SK-N-SH (cell line): ENCODE data around the gene SPAG4. TPM values are rescaled to one million over a fixed set of nuclear protein-coding genes. Genes with fewer than 3 reads are reported as not detected.

Experiments
- CTCF ChIA-PET: fragments of 300-600, 350-600 bp; formaldehyde crosslinking; extraction: SDS; loops from one replicate; lab custom pipeline; 2021; lab: Yijun Ruan, JAX
- POLR2A ChIA-PET: fragments of 350-600 bp; sonication (Branson Sonifier 250); formaldehyde crosslinking; extraction: SDS; loops from one replicate; lab custom pipeline; 2020; ENCODE audit warnings: antibody characterized with exemption, inconsistent platforms; lab: Yijun Ruan, JAX
- DNase-seq: peaks from one replicate; pipeline ENCODE4 v3.0.0; 2012
- H2AFZ ChIP-seq: fragments of 200-600 bp; sonication (generic); 2 replicates; pipeline ENCODE4 v1.8.1; 2016; ENCODE audit warnings: antibody characterized with exemption, mild to moderate bottlenecking, low read depth
- H3F3A ChIP-seq: fragments of 200-600 bp; sonication (generic); replicated peaks from 2 replicates; pipeline ENCODE3; 2016; ENCODE audit warnings: antibody characterized with exemption, mild to moderate bottlenecking; ENCODE audit not compliant: insufficient read depth
- H3K27ac ChIP-seq, 2 experiments: fragments of 200-500 bp in 1 of 2; fragments of 200-600 bp in 1 of 2; sonication (Bioruptor generic) in 1 of 2; sonication (generic), shearing (Covaris generic) in 1 of 2; 2 replicates each; pipeline versions ENCODE4 v1.5.1 to v1.6.1; 2014 to 2016; ENCODE audit warnings: low read depth in 2 of 2, inconsistent platforms in 1 of 2, low read length in 1 of 2, mild to moderate bottlenecking in 1 of 2, mixed read lengths in 1 of 2
- H3K27me3 ChIP-seq: fragments of 200-600 bp; sonication (generic), shearing (Covaris generic); 2 replicates; pipeline ENCODE4 v1.6.1; 2016; ENCODE audit warnings: mixed run types; ENCODE audit not compliant: insufficient read depth
- H3K36me3 ChIP-seq, 2 experiments: fragments of 200-500 bp in 1 of 2; fragments of 200-600 bp in 1 of 2; sonication (Bioruptor generic) in 1 of 2; sonication (generic) in 1 of 2; replicated peaks in 1 of 2; 2 replicates each; pipeline versions ENCODE3 to v1.5.1; 2014 to 2016; ENCODE audit warnings: low read length in 1 of 2, mild to moderate bottlenecking in 1 of 2; ENCODE audit not compliant: insufficient read depth in 2 of 2, control insufficient read depth in 1 of 2
- H3K4me1 ChIP-seq, 2 experiments: fragments of 200-500 bp in 1 of 2; fragments of 200-600 bp in 1 of 2; sonication (Bioruptor generic) in 1 of 2; sonication (generic), shearing (Covaris generic) in 1 of 2; 2 replicates each; pipeline versions ENCODE4 v1.5.1 to v1.6.1; 2014 to 2016; ENCODE audit warnings: low read depth in 1 of 2, low read length in 1 of 2, mixed run types in 1 of 2; ENCODE audit not compliant: insufficient read depth in 2 of 2, control insufficient read depth in 1 of 2
- H3K4me2 ChIP-seq: fragments of 200-600 bp; sonication (generic), shearing (Covaris generic); 2 replicates; pipeline ENCODE4 v1.6.1; 2017; ENCODE audit warnings: mixed run types
- H3K4me3 ChIP-seq, 2 experiments: fragments of 200-500 bp in 1 of 2; fragments of 200-600 bp in 1 of 2; sonication (Bioruptor generic) in 1 of 2; sonication (generic), shearing (Covaris generic) in 1 of 2; 2 replicates each; pipeline versions ENCODE4 v1.5.1 to v1.8.1; 2014 to 2016; ENCODE audit warnings: low read depth in 2 of 2, inconsistent platforms in 1 of 2, low read length in 1 of 2, mild to moderate bottlenecking in 1 of 2, mixed read lengths in 1 of 2, moderate library complexity in 1 of 2
- H3K79me2 ChIP-seq: fragments of 200-600 bp; sonication (generic); 2 replicates; pipeline ENCODE4 v1.8.1; 2017; ENCODE audit warnings: mild to moderate bottlenecking; ENCODE audit not compliant: insufficient read depth
- H3K9ac ChIP-seq: fragments of 200-600 bp; sonication (generic); 2 replicates; pipeline ENCODE4 v1.6.1; 2017; ENCODE audit warnings: mixed run types
- H3K9me2 ChIP-seq: fragments of 200-600 bp; sonication (generic); 2 replicates; pipeline ENCODE4 v1.6.1; 2017; ENCODE audit warnings: mixed run types
- H3K9me3 ChIP-seq: fragments of 200-600 bp; sonication (generic); 2 replicates; pipeline ENCODE4 v1.6.1; 2017; ENCODE audit warnings: mixed run types, mild to moderate bottlenecking, moderate library complexity
- H4K20me1 ChIP-seq: fragments of 200-600 bp; sonication (generic); 2 replicates; pipeline ENCODE4 v1.6.1; 2017; ENCODE audit warnings: mild to moderate bottlenecking, mixed run types; ENCODE audit not compliant: insufficient read depth
- CHD2 ChIP-seq: fragments of 150-350 bp; IDR thresholded peaks from 2 replicates; pipeline ENCODE4 v1.6.1; 2018; ENCODE audit warnings: low read length; ENCODE audit not compliant: partially characterized antibody
- ELF1 ChIP-seq: IDR thresholded peaks from 2 replicates; pipeline ENCODE4 v1.4.0; 2012
- FOXJ3 ChIP-seq: sonication (generic); formaldehyde crosslinking; IDR thresholded peaks from 2 replicates; pipeline ENCODE4 v1.5.1; 2020; ENCODE audit warnings: mild to moderate bottlenecking, missing genetic modification reagents
- FOXM1 ChIP-seq: IDR thresholded peaks from 2 replicates; pipeline ENCODE4 v1.4.0; 2012; ENCODE audit warnings: low read depth, mild to moderate bottlenecking
- GABPA ChIP-seq: IDR thresholded peaks from 2 replicates; pipeline ENCODE4 v1.4.0; 2012; ENCODE audit warnings: low read depth, mild to moderate bottlenecking
- GATA2 ChIP-seq: sonication (generic); formaldehyde crosslinking; IDR thresholded peaks from 2 replicates; pipeline ENCODE4 v1.5.0; 2020; ENCODE audit warnings: mild to moderate bottlenecking, missing genetic modification reagents
- MEF2A ChIP-seq: IDR thresholded peaks from 2 replicates; pipeline ENCODE4 v1.4.0; 2012; ENCODE audit warnings: low read depth, borderline replicate concordance
- NFIC ChIP-seq: IDR thresholded peaks from 2 replicates; pipeline ENCODE4 v1.4.0; 2012; ENCODE audit warnings: borderline replicate concordance
- NRF1 ChIP-seq: IDR thresholded peaks from 2 replicates; pipeline ENCODE4 v1.6.1; 2012; ENCODE audit warnings: low read depth, mild to moderate bottlenecking, low read length
- POLR2AphosphoS5 ChIP-seq: IDR thresholded peaks from 2 replicates; pipeline ENCODE4 v1.6.1; 2012; ENCODE audit warnings: low read depth, low read length
- RAD21 ChIP-seq: IDR thresholded peaks from 2 replicates; pipeline ENCODE4 v1.6.1; 2012; ENCODE audit warnings: mild to moderate bottlenecking, low read length
- RCOR1 ChIP-seq: fragments of 150-350 bp; IDR thresholded peaks from 2 replicates; pipeline ENCODE4 v1.6.1; 2017; ENCODE audit warnings: antibody characterized with exemption, low read length
- RFX5 ChIP-seq: IDR thresholded peaks from 2 replicates; pipeline ENCODE4 v1.6.1; 2012; ENCODE audit warnings: mild to moderate bottlenecking, improper control_type of control experiment, low read length
- RXRA ChIP-seq: IDR thresholded peaks from 2 replicates; pipeline ENCODE4 v1.4.0; 2012; ENCODE audit warnings: low read depth, mild to moderate bottlenecking, borderline replicate concordance
- SMC3 ChIP-seq: IDR thresholded peaks from 2 replicates; pipeline ENCODE4 v1.6.1; 2012; ENCODE audit warnings: low read depth, low read length, improper control_type of control experiment
- TCF12 ChIP-seq: IDR thresholded peaks from 2 replicates; pipeline ENCODE4 v1.4.0; 2012
- WGBS: methylation state at CpG from one replicate; pipeline ENCODE4 v1.1.6; 2017; ENCODE audit warnings: low lambda C conversion rate; 5-methylcytosine and 5-hydroxymethylcytosine counted together
- polyA plus RNA-seq, 3 experiments: library from polyadenylated mRNA; depleted of rRNA; stranded (reverse); fragments of >200 nt; gene quantifications; 2 replicates each; pipeline ENCODE4 v1.2.3, GENCODE V29; 2012
- TF ChIP-seq, protein P1 (sequence below): IDR thresholded peaks from 2 replicates; pipeline ENCODE4 v1.4.0; 2012; ENCODE audit warnings: low read depth, borderline replicate concordance

The SPAG4 gene
- polyA plus RNA-seq, 1 of the 3 experiments (the other 2 are of a cell fraction): 6.9 TPM

DNA sequence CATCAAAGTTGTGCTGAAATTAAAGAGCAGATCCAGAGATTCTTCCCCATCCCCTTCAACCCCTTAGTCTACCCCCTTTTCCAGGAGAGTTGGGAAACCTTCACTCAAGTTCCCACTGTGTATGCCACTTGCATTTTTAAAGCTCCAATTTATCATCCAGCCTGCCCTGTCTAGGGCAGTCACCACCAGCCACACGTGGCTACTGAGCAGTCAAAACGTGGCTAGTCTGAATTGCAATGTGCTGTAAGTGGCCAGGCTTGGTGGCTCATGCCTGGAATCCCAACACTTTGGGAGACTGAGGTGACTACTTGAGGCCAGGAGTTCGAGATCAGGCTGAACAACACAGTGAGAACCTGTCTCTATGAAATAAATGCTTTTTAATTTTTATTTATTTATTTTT, 38.8 kb upstream of the SPAG4 start:
- H3K4me3 ChIP-seq: no peak overlapping the region
- POLR2A ChIA-PET: no interaction called here
- no peaks in the 10 kb centered on the region for H3K36me3 ChIP-seq
- H3F3A ChIP-seq: no peaks in the 10 kb centered on the region
- H3K27me3 ChIP-seq: no peaks in the 10 kb centered on the region
- no peak overlapping the region for H3K9ac ChIP-seq
- TF ChIP-seq RFX5: no peak
- no peak for TF ChIP-seq GATA2 (CRISPR knock-in tag)
- no peak for TF ChIP-seq TCF12
- TF ChIP-seq, protein P1, sequence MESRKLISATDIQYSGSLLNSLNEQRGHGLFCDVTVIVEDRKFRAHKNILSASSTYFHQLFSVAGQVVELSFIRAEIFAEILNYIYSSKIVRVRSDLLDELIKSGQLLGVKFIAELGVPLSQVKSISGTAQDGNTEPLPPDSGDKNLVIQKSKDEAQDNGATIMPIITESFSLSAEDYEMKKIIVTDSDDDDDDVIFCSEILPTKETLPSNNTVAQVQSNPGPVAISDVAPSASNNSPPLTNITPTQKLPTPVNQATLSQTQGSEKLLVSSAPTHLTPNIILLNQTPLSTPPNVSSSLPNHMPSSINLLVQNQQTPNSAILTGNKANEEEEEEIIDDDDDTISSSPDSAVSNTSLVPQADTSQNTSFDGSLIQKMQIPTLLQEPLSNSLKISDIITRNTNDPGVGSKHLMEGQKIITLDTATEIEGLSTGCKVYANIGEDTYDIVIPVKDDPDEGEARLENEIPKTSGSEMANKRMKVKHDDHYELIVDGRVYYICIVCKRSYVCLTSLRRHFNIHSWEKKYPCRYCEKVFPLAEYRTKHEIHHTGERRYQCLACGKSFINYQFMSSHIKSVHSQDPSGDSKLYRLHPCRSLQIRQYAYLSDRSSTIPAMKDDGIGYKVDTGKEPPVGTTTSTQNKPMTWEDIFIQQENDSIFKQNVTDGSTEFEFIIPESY: no peak
- TF ChIP-seq GABPA: no peak
- no peak for TF ChIP-seq RXRA
- TF ChIP-seq RCOR1: no peak
- no peak for TF ChIP-seq CHD2
- no peak for TF ChIP-seq POLR2AphosphoS5
- no peak for TF ChIP-seq NRF1
- no peak for TF ChIP-seq NFIC
- TF ChIP-seq MEF2A: no peak
- TF ChIP-seq FOXM1: no peak
- H4K20me1 ChIP-seq: no peaks in the 10 kb centered on the region
- CTCF ChIA-PET: no interaction called here
- 28% methylated on average over 3 of the region's 3 CpGs for WGBS
- H3K27ac ChIP-seq: no peak overlapping the region
- no peak for DNase-seq
- no peak overlapping the region for H3K4me2 ChIP-seq
- no peak overlapping the region for H2AFZ ChIP-seq
- H3K79me2 ChIP-seq: no peaks in the 10 kb centered on the region
- H3K9me2 ChIP-seq: no peaks in the 10 kb centered on the region
- H3K9me3 ChIP-seq: no peaks in the 10 kb centered on the region; the same call in 1 of the 2 replicates
- H3K4me1 ChIP-seq: no peaks in the 10 kb centered on the region

DNA sequence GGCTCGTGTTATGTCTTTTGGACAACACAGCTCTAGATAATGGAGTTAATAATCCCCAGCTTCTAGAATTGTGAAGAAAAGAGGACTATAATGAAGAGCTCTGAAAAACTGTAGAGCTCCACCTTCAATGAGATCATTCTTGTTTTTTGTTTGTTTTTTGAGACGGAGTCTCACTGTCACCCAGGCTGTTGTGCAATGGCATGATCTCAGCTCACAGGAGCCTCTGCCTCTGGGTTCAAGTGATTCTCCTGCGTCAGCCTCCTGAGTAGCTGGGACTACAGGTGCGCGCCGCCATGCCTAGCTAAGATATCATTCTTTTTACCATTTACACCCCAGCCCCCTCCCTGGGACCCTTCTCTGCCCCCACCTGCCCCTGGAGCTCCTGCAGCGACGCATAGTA, 37.2 kb upstream of the SPAG4 start:
- no peak for TF ChIP-seq FOXJ3
- TF ChIP-seq SMC3: no peak
- TF ChIP-seq RAD21: no peak
- TF ChIP-seq ELF1: no peak
- TF ChIP-seq MEF2A: no peak
- no peak for TF ChIP-seq NFIC
- no peaks in the 10 kb centered on the region for H4K20me1 ChIP-seq
- POLR2A ChIA-PET: no interaction called here
- no peak overlapping the region for H3K4me3 ChIP-seq
- H3K9me3 ChIP-seq: no peaks in the 10 kb centered on the region; the same call in 1 of the 2 replicates
- no peaks in the 10 kb centered on the region for H3K79me2 ChIP-seq
- H3K4me1 ChIP-seq: no peaks in the 10 kb centered on the region
- no peak overlapping the region for H3K27ac ChIP-seq
- 87% methylated on average over 8 of the region's 8 CpGs for WGBS
- no peak overlapping the region for H3K4me2 ChIP-seq
- CTCF ChIA-PET: interaction anchor here (2.1 kb wide), 1 partner anchor 11 kb away, joined by 6 read pairs; no protein-coding TSS in a partner anchor
- no peaks in the 10 kb centered on the region for H3K27me3 ChIP-seq
- no peaks in the 10 kb centered on the region for H3F3A ChIP-seq
- no peaks in the 10 kb centered on the region for H3K36me3 ChIP-seq
- no peak overlapping the region for H3K9ac ChIP-seq
- H3K9me2 ChIP-seq: no peaks in the 10 kb centered on the region
- DNase-seq: no peak
- H2AFZ ChIP-seq: no peak overlapping the region
